Calu3 (cell line): ENCODE data around the gene WNK2. TPM values are rescaled to one million over a fixed set of nuclear protein-coding genes. Genes with fewer than 3 reads are reported as not detected.

Experiments
- BruUV-seq: library from RNA; stranded (reverse); fragments of 400-500 nt; replicated peaks from 2 replicates; lab custom pipeline; 2021; lab: Mats Ljungman, UMichigan
- CTCF ChIA-PET: fragments of 300-600 bp; sonication (Branson Sonifier 250); formaldehyde crosslinking; loops from one replicate; lab custom pipeline; 2022; ENCODE audit warnings: antibody characterized with exemption; lab: Charles Lee
- DNase-seq: peaks from one replicate; pipeline ENCODE4 v3.0.0; 2022
- H3K27ac Mint-ChIP-seq: one replicate; pipeline ENCODE4 v1.8.0; 2022; ENCODE audit warnings: mixed read lengths; ENCODE audit not compliant: unreplicated experiment
- H3K27me3 Mint-ChIP-seq: one replicate; pipeline ENCODE4 v1.8.0; 2022; ENCODE audit warnings: mixed read lengths; ENCODE audit not compliant: unreplicated experiment
- H3K36me3 Mint-ChIP-seq: one replicate; pipeline ENCODE4 v1.8.0; 2022; ENCODE audit warnings: mild to moderate bottlenecking, moderate library complexity, mixed read lengths; ENCODE audit not compliant: insufficient read depth, unreplicated experiment
- H3K4me1 Mint-ChIP-seq: one replicate; pipeline ENCODE4 v1.8.0; 2022; ENCODE audit warnings: mild to moderate bottlenecking, low read depth, mixed read lengths; ENCODE audit not compliant: unreplicated experiment
- H3K4me3 Mint-ChIP-seq: one replicate; pipeline ENCODE4 v1.8.0; 2022; ENCODE audit warnings: mild to moderate bottlenecking, low read depth, moderate library complexity, mixed read lengths; ENCODE audit not compliant: unreplicated experiment
- H3K9me3 Mint-ChIP-seq: one replicate; pipeline ENCODE4 v1.8.0; 2022; ENCODE audit warnings: low read depth, mixed read lengths; ENCODE audit not compliant: unreplicated experiment
- intact Hi-C: fragments of 100-400 bp; cut with micrococcal nuclease; formaldehyde crosslinking; loops from one replicate; pipeline ENCODE4 v1.10.0; 2022; ENCODE audit not compliant: unreplicated experiment
- total RNA-seq: library from RNA; stranded (reverse); gene quantifications from 2 replicates; pipeline ENCODE4 v1.2.3, GENCODE V29; 2022
- TF ChIP-seq, protein P1 (sequence below): fragments of 200-600 bp; IDR thresholded peaks from one replicate; pipeline ENCODE4 v1.8.0; 2022; ENCODE audit warnings: antibody characterized with exemption; ENCODE audit not compliant: unreplicated experiment

Gene WNK2
- total RNA-seq, 1 experiment from 2014 or later: 85.7 TPM

DNA sequence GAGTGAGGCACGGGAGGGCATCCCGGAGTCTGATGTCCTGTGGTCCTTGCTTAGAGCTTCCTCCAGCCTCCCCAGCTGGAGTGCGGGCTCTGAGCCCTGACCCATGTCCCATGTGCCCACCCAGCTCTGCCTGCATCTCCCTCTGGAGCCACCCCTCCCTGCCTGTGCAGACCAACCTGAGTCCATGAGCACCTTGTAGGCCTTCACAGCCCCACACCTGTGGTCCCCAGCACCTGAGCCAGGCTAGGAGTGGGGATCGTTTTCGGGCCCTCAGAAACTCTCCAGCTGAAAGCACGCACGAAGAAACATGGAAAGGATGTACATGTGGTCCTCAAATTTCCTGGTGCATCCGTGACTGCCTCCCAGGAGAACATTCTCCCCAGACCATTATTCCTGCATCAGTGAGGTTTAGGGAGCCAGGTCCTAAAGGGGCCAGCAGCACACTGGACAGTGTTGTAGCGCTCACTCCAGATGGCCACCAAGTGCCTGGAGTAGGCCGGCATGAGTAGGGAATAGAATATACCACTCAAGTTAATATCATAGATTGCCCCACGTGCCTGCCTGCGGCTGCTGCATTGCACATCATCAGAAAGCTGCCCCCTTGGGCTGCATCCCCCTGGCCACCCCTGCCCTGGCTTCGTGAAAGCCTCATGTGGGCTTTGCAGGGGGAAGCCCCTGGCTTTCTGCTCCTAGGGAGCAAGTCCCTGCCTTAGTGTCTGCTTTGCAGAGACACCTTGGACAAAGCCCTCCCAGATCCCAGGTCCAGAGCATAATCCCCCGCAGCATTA, 80.6 kb downstream of the WNK2 start:
- TF ChIP-seq, protein P1, sequence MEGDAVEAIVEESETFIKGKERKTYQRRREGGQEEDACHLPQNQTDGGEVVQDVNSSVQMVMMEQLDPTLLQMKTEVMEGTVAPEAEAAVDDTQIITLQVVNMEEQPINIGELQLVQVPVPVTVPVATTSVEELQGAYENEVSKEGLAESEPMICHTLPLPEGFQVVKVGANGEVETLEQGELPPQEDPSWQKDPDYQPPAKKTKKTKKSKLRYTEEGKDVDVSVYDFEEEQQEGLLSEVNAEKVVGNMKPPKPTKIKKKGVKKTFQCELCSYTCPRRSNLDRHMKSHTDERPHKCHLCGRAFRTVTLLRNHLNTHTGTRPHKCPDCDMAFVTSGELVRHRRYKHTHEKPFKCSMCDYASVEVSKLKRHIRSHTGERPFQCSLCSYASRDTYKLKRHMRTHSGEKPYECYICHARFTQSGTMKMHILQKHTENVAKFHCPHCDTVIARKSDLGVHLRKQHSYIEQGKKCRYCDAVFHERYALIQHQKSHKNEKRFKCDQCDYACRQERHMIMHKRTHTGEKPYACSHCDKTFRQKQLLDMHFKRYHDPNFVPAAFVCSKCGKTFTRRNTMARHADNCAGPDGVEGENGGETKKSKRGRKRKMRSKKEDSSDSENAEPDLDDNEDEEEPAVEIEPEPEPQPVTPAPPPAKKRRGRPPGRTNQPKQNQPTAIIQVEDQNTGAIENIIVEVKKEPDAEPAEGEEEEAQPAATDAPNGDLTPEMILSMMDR: no peak
- Mint-ChIP-seq H3K36me3 (peaks cover 23% of the 10 kb centered on the region), H3K27me3 (no peaks in the 10 kb centered on the region), H3K4me3 (no peak overlapping the region), H3K27ac (no peak overlapping the region), H3K4me1 (no peaks in the 10 kb centered on the region), H3K9me3 (no peaks in the 10 kb centered on the region)
- CTCF ChIA-PET: no interaction called here
- DNase-seq: no peak
- no TSS peak for BruUV-seq
- intact Hi-C loops: no loop called here

DNA sequence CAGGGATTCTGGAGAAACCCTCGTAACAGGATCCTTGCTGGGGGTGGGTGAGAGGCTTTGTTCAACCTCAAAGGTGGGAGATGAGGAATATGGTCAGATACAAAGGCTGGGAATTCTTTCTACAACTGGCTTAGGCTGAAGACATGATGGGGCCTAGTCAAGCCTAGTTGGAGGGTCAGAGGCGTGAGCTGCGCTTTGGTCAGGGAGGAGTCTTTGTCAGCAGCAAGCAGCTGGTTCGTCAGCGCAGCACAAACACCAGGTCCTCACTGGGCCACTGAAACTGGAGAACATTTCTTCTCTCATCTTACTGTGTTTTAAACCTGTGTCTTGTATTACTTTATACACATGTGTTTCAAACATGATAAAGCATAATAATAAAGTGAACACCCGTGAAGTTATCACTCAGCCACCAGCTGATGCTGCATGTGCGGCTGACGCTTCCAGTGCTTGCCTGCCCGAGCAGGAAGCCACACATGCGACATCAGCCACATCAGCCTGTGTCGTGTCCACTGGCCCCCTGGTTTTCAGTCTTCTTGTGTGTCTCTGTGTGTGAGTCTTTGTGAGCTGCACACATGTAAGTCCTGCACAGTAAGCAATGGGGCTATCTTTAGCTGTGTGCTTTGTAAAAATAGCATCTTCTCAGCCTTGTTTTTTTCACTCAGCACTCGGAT, 81.5 kb downstream of the WNK2 start:
- intact Hi-C loops: no loop called here
- CTCF ChIA-PET: no interaction called here
- no TSS peak for BruUV-seq
- Mint-ChIP-seq H3K36me3 (peaks cover 23% of the 10 kb centered on the region), H3K27ac (no peak overlapping the region), H3K27me3 (no peaks in the 10 kb centered on the region), H3K4me3 (no peak overlapping the region), H3K4me1 (no peaks in the 10 kb centered on the region), H3K9me3 (no peaks in the 10 kb centered on the region)
- no peak for DNase-seq
- TF ChIP-seq, protein P1: no peak

DNA sequence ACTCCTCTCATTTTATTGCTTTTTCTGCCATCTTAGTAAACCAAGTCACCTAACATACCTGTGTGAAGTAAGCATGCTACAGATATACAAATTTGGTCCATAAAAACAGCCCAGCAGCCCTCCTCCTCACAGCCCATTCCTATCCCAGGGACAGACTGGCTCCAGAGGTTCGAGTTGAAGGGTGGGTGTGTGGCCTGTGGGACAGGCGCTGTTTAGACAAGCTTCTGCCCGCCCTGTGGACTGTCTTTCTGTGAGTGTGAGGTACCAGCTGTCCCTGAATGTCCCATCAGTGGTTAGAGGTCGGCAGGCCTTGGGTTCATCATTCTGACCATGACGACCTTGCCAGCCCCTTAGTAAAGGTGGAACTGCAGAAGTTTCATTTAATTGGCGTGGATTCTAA, 82.0 kb downstream of the WNK2 start:
- Mint-ChIP-seq H3K27ac (no peak overlapping the region), H3K36me3 (peaks cover 23% of the 10 kb centered on the region), H3K4me1 (no peaks in the 10 kb centered on the region), H3K4me3 (no peak overlapping the region), H3K27me3 (no peaks in the 10 kb centered on the region), H3K9me3 (no peaks in the 10 kb centered on the region)
- TF ChIP-seq, protein P1: no peak
- no TSS peak for BruUV-seq
- DNase-seq: no peak
- intact Hi-C loops: no loop called here
- CTCF ChIA-PET: no interaction called here

DNA sequence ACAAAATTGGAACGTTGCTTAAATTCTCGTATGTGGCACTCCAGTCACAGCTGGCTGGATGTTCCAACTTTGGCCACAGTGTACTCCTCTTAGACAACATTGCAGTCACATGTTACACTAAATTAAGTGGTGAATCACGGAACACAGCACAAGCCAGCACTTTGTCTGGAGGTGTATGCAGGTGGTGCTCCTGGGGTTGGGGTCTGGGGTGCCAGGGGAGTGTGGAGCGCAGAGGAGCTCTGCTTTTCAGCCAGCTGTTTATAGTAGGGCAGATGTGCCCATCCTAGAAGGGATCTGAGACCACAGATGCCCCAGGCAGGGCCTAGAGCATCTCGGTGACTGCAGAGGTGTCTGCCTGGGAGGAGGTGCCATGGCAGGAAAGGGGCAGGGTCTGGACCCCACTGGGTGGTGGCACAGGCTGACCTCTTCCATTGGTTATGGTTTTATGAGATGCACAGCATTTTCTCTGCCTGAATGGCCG, 82.6 kb downstream of the WNK2 start:
- H3K27me3 Mint-ChIP-seq: no peaks in the 10 kb centered on the region
- DNase-seq: no peak

More for the DNA sequence above, 82.6 kb downstream of the WNK2 start:
- Mint-ChIP-seq H3K36me3 (peaks cover 27% of the 10 kb centered on the region), H3K4me1 (no peaks in the 10 kb centered on the region), H3K4me3 (no peak overlapping the region), H3K9me3 (no peaks in the 10 kb centered on the region), H3K27ac (no peak overlapping the region)
- no TSS peak for BruUV-seq
- TF ChIP-seq, protein P1: no peak
- CTCF ChIA-PET: no interaction called here
- intact Hi-C loops: no loop called here
